Uterus (tissue), 4 donors: Measurements from ENCODE around the gene EIF2S2. TPM values are rescaled to one million over a fixed set of nuclear protein-coding genes. Genes with fewer than 3 reads are reported as not detected.

Experiments used
- DNase-seq, 2 donors: peaks; one replicate each; pipeline ENCODE4 v3.0.0-alpha.2; 2019 to 2020
- H3K27ac ChIP-seq, 2 donors: fragments of 200-600 bp; sonication (generic); 1 replicate in 1 of 2; 2 replicates in 1 of 2; pipeline ENCODE4 v1.5.1; 2016 to 2018
- H3K27me3 ChIP-seq, 2 donors: fragments of 200-600 bp; sonication (generic); one replicate each; pipeline ENCODE4 v1.5.1; 2018 to 2019; ENCODE audit warnings: control low read depth in 1 of 2
- H3K36me3 ChIP-seq, 2 donors: fragments of 200-600 bp; sonication (generic); one replicate each; pipeline ENCODE4 v1.5.1; 2019; ENCODE audit warnings: control low read depth in 1 of 2
- H3K4me1 ChIP-seq, 2 donors: fragments of 200-600 bp; sonication (generic); one replicate each; pipeline ENCODE4 v1.5.1; 2018 to 2019; ENCODE audit warnings: control low read depth in 1 of 2
- H3K4me3 ChIP-seq, 2 donors: fragments of 200-600 bp; sonication (generic); 1 replicate in 1 of 2; 2 replicates in 1 of 2; pipeline ENCODE4 v1.5.1; 2018 to 2019; ENCODE audit warnings: mild to moderate bottlenecking in 1 of 2
- H3K9me3 ChIP-seq, 2 donors: fragments of 200-600 bp; sonication (generic); one replicate each; pipeline ENCODE4 v1.5.1; 2019; ENCODE audit warnings: control low read depth in 1 of 2
- POLR2A ChIP-seq, 2 donors: fragments of 450-650 bp; IDR thresholded peaks; one replicate each; pipeline ENCODE4 v1.6.1; 2016; ENCODE audit warnings: antibody characterized with exemption in 2 of 2, mild to moderate bottlenecking in 1 of 2, moderate library complexity in 1 of 2
- intact Hi-C: fragments of 100-400 bp; cut with DNase I; formaldehyde crosslinking; loops from one replicate; pipeline ENCODE4 v1.15.1; 2023; ENCODE audit warnings: low total_unique reads
- total RNA-seq, 4 donors: library from RNA; depleted of rRNA in 3 of 4; stranded (reverse); fragments of >200 nt in 3 of 4; gene quantifications; one replicate each; pipeline versions ENCODE4 v1.1.0 to v1.2.4, GENCODE V29; 2014 to 2023
- TF ChIP-seq, protein P1 (sequence below), 4 experiments: fragments of 200-600 bp in 2 of 4; fragments of 450-650 bp in 2 of 4; sonication (generic) in 2 of 4; IDR thresholded peaks; one replicate each; pipeline ENCODE4 v1.5.1; 2016 to 2019; ENCODE audit warnings: antibody characterized with exemption in 4 of 4, mild to moderate bottlenecking in 2 of 4, moderate library complexity in 1 of 4
- donor health status: DM: yes; HTN: yes; CAD: no.

The EIF2S2 gene
- total RNA-seq, 4 donors from 2014 or later = 18.7 to 46.9 (median 37.6) TPM

DNA sequence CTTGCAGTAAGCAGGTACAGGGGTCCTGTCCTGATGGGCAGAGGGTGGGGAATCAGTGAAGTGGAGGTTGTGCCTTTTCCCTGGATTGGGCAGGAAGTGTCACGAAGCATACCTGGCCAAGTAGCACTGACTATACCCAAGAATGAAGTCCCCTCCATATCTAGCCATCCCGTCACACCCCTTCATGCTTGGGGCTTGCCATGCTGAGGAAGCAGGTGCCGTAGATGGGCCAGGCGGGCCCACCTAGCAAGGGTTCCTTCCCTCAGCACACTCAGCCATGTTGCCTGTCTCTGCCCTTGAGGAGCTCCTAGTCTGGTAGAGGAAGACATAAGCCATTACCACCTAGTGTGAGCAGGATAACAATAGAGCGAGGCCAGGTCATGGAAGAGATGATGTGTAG is 33.5 kb downstream of the EIF2S2 start:
- no peaks in the 10 kb centered on the region for H3K36me3 ChIP-seq
- DNase-seq = no peak
- TF ChIP-seq POLR2A (IDR thresholded peaks at IDR 0.05) = no peak
- TF ChIP-seq, protein P1, sequence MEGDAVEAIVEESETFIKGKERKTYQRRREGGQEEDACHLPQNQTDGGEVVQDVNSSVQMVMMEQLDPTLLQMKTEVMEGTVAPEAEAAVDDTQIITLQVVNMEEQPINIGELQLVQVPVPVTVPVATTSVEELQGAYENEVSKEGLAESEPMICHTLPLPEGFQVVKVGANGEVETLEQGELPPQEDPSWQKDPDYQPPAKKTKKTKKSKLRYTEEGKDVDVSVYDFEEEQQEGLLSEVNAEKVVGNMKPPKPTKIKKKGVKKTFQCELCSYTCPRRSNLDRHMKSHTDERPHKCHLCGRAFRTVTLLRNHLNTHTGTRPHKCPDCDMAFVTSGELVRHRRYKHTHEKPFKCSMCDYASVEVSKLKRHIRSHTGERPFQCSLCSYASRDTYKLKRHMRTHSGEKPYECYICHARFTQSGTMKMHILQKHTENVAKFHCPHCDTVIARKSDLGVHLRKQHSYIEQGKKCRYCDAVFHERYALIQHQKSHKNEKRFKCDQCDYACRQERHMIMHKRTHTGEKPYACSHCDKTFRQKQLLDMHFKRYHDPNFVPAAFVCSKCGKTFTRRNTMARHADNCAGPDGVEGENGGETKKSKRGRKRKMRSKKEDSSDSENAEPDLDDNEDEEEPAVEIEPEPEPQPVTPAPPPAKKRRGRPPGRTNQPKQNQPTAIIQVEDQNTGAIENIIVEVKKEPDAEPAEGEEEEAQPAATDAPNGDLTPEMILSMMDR (IDR thresholded peaks at IDR 0.05) = no peak
- H3K4me1 ChIP-seq = no peaks in the 10 kb centered on the region
- H3K27ac ChIP-seq = no peak overlapping the region
- H3K4me3 ChIP-seq = no peak overlapping the region
- intact Hi-C loops = loop anchor here (10.0 kb wide), 1 partner anchor 214 kb away; no protein-coding TSS in a partner anchor
- H3K9me3 ChIP-seq = no peaks in the 10 kb centered on the region
- no peaks in the 10 kb centered on the region for H3K27me3 ChIP-seq

DNA sequence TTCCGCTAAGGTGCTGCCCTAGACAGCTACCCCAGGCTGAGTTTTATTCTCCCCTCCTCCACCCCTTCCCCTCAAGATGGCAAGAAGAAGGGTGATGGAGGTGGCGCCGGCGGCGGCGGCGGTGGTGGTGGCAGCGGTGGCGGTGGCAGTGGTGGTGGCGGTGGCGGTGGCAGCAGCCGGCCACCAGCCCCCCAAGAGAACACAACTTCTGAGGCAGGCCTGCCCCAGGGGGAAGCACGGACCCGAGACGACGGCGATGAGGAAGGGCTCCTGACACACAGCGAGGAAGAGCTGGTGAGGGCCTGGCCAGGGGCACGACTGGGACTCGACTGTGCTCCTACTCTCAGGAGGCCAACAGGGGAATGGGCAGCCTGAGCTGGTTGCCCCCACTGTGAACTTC is 35.1 kb downstream of the EIF2S2 start:
- Histone ChIP-seq H3K27ac (no peak overlapping the region), H3K4me3 (no peak overlapping the region), H3K36me3 (no peaks in the 10 kb centered on the region), H3K4me1 (no peaks in the 10 kb centered on the region), H3K9me3 (no peaks in the 10 kb centered on the region), H3K27me3 (no peaks in the 10 kb centered on the region)
- TF ChIP-seq, protein P1 (IDR thresholded peaks at IDR 0.05) = no peak
- no peak for TF ChIP-seq POLR2A (IDR thresholded peaks at IDR 0.05)
- no peak for DNase-seq
- intact Hi-C loops = loop anchor here (10.0 kb wide), 1 partner anchor 212 kb away; no protein-coding TSS in a partner anchor

DNA sequence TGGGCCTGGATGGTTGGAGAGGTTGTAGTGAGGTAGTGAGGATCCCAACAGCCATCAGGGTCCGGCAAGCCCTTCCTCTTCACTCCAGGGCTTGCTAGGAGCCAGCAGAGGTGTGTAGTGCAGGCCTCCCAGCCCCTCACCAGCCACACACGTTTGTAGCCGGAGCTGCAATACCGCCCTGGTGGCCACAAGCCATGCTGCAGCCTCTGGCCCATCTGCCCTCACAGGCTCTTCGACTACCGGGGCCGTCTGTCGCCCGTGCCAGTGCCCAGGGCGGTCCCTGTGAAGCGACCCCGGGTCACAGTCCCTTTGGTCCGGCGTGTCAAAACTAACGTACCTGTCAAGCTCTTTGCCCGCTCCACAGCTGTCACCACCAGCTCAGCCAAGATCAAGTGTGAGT is 36.4 kb downstream of the EIF2S2 start:
- TF ChIP-seq, protein P1 (IDR thresholded peaks at IDR 0.05) = no peak
- no peak for TF ChIP-seq POLR2A (IDR thresholded peaks at IDR 0.05)
- no peak overlapping the region for H3K4me3 ChIP-seq
- intact Hi-C loops = loop anchor here (10.0 kb wide), 1 partner anchor 211 kb away; no protein-coding TSS in a partner anchor
- no peak overlapping the region for H3K27ac ChIP-seq
- no peak for DNase-seq
- H3K36me3 ChIP-seq = no peaks in the 10 kb centered on the region
- no peaks in the 10 kb centered on the region for H3K9me3 ChIP-seq
- no peaks in the 10 kb centered on the region for H3K4me1 ChIP-seq
- no peaks in the 10 kb centered on the region for H3K27me3 ChIP-seq

DNA sequence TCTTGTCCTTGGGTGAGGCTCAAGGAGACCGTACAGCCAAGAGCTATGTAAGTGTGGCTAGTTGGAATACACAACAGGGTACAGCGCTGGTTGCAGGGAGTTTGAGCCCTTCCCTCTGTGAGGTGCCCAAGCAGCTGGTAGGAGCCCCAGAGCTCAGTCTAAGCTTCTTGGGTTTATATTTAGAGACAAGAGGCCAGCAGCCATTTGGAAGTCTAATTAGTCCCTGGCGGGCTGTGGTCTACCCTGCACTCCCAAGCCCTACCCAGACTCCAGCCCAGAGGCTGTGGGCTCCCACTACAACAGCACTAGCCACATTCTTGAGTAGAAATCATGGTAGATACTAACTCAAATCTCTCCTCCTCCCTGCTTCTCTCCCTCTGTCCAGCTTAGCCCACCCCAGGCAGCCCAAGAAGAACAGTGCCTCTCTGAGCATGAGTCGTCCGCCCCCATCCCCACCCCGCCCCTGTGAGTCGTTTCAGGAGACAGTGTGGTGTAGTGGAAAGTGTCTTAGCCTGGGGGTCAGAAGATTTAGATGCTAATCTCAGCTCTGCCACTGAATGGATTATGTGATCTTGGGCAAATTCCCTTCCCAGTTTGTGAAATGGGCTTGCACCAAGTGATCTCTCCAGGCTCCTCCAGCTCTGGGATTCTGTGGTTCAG is 37.8 kb downstream of the EIF2S2 start:
- Histone ChIP-seq H3K4me1 (no peaks in the 10 kb centered on the region), H3K36me3 (no peaks in the 10 kb centered on the region), H3K27me3 (no peaks in the 10 kb centered on the region), H3K9me3 (no peaks in the 10 kb centered on the region), H3K4me3 (no peak overlapping the region), H3K27ac (no peak overlapping the region)
- TF ChIP-seq, protein P1 (IDR thresholded peaks at IDR 0.05) = no peak
- TF ChIP-seq POLR2A (IDR thresholded peaks at IDR 0.05) = no peak
- DNase-seq = no peak
- intact Hi-C loops = loop anchor here (10.0 kb wide), 1 partner anchor 209 kb away; no protein-coding TSS in a partner anchor

DNA sequence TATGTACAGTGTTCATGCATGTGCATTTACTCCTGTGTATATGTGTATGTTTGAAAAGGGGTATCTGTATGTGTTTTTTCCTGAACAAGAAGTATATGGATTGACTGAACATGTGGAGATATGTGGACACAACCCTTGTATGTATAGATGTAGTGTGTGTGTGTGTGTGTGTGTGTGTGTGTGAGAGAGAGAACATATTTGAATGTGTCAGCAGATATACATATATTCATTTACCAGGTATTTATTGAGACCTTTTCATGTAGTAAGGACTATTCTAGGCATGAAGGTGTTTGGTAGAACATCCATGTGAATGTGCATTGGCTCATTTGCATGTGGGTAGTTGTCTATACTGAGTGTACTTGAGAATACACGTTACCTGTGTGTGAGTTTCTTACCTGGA is 39.3 kb downstream of the EIF2S2 start:
- no peak overlapping the region for H3K27ac ChIP-seq
- no peaks in the 10 kb centered on the region for H3K36me3 ChIP-seq
- intact Hi-C loops = loop anchor here (10.0 kb wide), 1 partner anchor 208 kb away; no protein-coding TSS in a partner anchor
- H3K4me3 ChIP-seq = no peak overlapping the region
- H3K4me1 ChIP-seq = no peaks in the 10 kb centered on the region
- DNase-seq = no peak
- no peaks in the 10 kb centered on the region for H3K27me3 ChIP-seq
- no peaks in the 10 kb centered on the region for H3K9me3 ChIP-seq
- TF ChIP-seq, protein P1 (IDR thresholded peaks at IDR 0.05) = no peak
- no peak for TF ChIP-seq POLR2A (IDR thresholded peaks at IDR 0.05)
